GM12872 (cell line): ENCODE measurements around the gene STX8.
A peak's percentile ranks its signal among the peaks of the same experiment; 100 is the strongest.

Experiments
- TF ChIP-seq, protein P1 (sequence below): IDR thresholded peaks from 3 replicates; pipeline ENCODE4 v1.5.1; 2011; ENCODE audit warnings: low read depth, mild to moderate bottlenecking, low read length, moderate library complexity; ENCODE audit not compliant: insufficient read depth

The STX8 gene

GRCh38 chr17:9594065-9594464 lies 18.4 kb upstream of the STX8 start:
- TF ChIP-seq, protein P1, sequence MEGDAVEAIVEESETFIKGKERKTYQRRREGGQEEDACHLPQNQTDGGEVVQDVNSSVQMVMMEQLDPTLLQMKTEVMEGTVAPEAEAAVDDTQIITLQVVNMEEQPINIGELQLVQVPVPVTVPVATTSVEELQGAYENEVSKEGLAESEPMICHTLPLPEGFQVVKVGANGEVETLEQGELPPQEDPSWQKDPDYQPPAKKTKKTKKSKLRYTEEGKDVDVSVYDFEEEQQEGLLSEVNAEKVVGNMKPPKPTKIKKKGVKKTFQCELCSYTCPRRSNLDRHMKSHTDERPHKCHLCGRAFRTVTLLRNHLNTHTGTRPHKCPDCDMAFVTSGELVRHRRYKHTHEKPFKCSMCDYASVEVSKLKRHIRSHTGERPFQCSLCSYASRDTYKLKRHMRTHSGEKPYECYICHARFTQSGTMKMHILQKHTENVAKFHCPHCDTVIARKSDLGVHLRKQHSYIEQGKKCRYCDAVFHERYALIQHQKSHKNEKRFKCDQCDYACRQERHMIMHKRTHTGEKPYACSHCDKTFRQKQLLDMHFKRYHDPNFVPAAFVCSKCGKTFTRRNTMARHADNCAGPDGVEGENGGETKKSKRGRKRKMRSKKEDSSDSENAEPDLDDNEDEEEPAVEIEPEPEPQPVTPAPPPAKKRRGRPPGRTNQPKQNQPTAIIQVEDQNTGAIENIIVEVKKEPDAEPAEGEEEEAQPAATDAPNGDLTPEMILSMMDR, result no peak

DNA sequence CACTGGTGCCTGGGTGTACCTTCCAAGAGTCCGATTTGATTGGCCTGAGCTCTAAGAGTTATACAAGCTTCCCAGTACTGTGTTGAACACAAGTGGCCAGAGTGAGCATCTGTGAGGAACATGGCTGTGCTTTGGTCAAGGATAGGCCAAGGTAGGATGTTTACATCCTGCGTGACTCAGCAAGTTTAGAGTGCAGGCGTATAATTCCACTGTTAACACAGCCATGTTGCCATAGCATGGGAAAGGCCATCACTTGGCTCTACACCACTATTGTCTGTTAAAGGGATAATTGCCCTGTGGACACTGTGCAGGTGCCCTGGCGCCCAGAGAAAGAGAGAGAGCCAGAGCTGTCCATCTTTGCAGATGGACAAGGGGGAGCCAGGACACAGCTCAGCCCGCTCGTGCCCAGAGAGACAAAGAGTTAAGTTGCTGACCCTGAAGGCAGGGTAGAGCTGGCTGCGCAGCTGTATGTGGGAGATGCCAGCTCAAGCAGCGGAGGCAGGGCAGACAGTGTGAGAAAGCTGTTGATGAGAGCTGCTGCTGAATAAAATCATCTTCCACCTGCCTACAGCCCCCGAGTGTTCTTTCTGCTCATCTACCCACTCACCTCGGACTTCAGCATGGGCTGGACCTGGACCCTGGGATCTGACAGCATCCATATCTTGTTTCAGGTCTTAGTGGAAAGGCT lies 12.5 kb upstream of the STX8 start:
- TF ChIP-seq, protein P1, result no peak

GRCh38 chr17:9577373-9577709 lies 1.7 kb upstream of the STX8 start:
- TF ChIP-seq, protein P1, result no peak

GRCh38 chr17:9576521-9577372 lies 1.1 kb upstream of the STX8 start, which contains the start of gene CFAP52:
TSS of gene CFAP52 (plus strand) at chr17:9576642. CDS start at chr17:9576696, 54 bp downstream.
- TF ChIP-seq, protein P1, result peak; percentile 73

DNA sequence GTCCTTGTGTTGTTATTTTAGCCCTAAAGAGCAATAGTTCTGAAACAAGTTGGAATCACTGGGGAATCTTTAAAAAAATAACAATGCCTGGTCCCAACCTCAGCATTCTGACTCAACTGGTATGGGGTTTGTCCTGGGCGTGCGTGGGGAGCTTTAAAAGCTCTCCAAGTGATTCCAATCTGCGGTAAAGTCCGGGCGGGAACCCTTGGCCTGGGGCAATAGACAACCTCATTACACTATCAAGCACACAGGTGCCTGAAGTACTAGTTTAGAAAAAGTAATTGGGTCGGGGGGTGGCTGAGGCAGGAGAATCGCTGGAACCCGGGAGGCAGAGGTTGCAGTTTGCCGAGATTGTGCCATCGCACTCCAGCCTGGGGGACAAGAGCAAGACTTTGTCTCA lies 4.4 kb downstream of the STX8 start:
- TF ChIP-seq, protein P1, result no peak

- TF ChIP-seq, protein P1, result no peak
Measured at GRCh38 chr17:9568957-9569588, 6.5 kb downstream of the STX8 start.

DNA sequence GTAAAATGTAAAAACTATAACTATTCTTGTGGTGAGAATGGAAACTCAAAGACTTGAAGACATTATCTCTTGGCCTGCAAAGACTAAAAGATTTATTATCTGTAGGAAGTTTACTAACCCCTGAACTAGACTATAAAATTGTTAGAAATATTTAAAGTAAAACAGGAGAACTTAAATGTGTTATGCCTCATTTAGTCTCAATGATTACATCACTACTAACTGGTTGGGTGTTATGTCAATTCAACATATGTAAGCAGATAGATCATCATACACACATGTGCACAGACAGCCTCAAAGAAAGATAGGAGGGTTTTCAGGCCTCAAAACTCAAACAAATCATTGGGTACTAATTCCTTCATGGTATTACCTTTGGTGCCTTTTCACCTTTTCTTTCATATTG lies 7.6 kb downstream of the STX8 start:
- TF ChIP-seq, protein P1, result no peak
